Stimulated activated CD4-positive, alpha-beta T cell treated with anti-CD3 and anti-CD28 coated beads, Interleukin-4, amount 100 ng/mL, for 1 hour (primary cell): ENCODE data around the gene HBEGF.

Experiments used
- DNase-seq: peaks from one replicate; pipeline ENCODE4 v3.0.0-alpha.2; 2020

The HBEGF gene

DNA sequence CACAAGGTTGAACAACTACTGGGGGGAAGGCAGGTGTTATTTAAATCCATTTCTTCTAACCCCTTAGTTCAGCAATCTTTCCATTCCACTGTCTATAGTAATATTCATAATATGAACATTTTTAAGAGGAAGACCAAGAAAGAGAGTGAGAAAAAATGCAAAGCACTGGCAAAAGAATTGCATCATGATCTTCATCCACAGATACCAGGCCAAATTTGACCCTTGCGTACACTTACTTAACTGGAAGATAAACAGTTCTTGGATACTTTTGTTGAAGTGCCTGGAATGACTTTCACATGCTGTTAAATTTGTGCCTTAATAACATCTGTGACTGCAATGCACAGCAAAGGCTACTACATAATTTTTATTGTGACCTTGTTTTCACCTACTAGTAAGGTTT lies 45.3 kb downstream of the HBEGF start:
- DNase-seq = no peak

DNA sequence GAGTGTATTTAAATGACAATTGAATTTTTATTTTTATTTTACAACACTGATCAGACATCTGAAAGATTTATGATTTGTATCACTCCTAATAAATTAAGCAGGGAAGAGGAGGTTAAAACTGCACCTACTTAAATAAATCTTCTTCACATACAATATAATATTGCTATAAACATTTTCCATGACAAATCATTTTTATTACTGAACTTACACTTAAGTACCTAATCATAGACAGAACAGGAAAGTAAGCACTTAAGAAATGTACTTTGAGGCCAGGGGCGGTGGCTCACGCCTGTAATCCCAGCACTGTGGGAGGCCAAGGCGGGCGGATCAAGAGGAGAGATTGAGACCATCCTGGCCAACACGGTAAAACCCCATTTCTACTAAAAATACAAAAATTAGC lies 47.3 kb downstream of the HBEGF start:
- no peak for DNase-seq

DNA sequence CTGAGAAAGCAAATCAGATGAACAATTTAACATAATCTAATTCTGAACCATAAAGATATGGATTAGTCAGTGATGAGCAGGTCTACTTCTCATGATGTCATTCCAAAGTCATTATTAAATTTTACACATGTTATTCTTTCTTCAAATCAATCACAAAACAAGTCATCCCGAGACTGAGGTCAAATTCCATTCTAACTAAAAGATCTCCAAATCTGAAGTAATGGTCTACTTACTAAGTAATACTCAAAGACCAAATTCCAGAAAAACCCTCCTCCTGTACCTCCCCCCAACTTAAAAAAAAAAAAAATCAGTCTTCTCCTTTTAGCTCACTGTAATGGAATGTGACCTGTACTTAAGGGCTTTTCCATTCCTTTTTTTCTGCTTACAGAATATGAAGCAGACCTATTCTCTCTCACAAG lies 48.2 kb downstream of the HBEGF start:
- no peak for DNase-seq

DNA sequence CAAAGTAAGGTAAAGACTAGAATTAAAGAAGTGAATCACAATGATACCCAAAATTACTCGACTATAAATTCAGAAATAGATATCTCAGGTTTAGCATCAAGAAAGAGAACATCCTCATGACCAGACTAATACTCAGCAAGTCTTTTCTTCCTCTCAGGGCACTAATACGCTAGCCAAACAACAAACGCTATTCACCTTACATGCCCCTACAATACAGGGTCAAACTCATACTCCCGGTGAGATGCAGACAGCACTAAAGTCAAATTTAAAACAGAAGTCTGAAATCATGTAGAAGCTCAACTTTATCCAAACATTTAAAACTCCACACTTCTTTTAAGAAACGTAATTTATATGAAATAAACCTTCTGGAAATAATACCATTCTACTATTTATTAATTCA lies 49.1 kb downstream of the HBEGF start:
- DNase-seq = no peak

DNA sequence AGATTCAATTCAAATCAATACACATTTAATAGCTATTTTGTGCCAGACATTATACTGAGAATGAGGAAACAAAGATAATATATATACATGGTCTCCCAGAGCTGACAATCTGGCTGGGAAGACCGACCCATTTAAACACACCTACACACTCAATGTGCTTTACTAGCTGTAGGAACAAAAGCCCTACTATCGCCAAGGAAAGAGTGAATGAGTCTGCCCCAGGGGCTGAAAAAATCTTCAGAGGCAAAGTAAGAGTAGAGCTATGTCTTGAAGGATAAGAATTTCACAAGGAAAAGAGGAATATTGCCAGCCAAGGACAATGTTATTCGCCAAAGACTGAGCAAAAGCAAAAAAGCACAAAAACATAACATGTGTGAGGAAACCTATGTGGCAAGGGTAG lies 50.1 kb downstream of the HBEGF start:
- no peak for DNase-seq

DNA sequence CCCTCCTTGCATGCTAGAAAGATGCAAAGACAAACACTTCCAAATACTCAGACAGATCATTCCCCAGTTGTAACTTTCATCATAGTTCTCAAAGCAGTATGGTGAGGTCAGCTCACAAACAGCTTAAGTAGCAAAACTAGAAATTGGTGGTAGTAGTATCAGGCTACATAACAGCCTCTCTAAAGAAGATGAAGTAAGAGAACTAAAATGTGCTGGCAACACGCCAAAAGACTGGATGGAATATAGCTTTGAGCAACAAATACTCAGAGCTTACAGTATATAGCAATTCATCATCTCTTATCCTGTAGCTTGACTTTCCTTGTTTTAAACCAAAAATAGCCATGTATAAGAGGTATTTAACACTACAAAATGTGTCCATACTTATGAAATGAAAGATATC lies 51.0 kb downstream of the HBEGF start:
- no peak for DNase-seq

DNA sequence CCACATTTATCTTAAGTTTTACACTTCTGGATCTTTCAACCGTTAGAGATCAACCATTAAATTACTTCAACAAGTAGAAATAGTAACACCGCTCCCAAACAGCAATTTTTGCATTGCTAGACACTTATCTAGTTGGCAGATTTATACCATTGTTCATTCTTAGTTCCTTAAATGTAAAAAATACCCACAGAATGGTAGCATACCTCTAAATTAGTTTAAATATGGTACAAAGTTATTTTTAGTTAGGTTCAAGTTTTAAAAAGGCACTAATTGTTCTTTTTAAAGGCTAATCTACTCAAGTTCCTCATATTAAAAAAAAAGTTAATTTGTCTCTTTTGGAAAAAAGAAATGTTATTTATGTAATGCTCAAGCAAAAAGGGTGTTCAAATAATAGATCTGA lies 51.6 kb downstream of the HBEGF start:
- no peak for DNase-seq

DNA sequence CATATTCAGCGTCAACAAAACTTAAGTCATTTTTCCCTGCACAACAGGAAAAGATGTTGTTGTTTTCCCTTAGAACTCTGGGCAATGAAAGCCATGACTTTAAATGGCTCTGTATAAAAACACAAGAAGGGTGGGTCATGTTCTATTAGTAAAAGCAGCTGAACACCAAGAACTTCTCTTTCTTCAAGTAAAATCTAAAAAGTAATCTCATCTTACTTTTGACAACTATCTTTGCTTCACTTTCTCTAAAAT lies 52.6 kb downstream of the HBEGF start:
- DNase-seq = no peak

DNA sequence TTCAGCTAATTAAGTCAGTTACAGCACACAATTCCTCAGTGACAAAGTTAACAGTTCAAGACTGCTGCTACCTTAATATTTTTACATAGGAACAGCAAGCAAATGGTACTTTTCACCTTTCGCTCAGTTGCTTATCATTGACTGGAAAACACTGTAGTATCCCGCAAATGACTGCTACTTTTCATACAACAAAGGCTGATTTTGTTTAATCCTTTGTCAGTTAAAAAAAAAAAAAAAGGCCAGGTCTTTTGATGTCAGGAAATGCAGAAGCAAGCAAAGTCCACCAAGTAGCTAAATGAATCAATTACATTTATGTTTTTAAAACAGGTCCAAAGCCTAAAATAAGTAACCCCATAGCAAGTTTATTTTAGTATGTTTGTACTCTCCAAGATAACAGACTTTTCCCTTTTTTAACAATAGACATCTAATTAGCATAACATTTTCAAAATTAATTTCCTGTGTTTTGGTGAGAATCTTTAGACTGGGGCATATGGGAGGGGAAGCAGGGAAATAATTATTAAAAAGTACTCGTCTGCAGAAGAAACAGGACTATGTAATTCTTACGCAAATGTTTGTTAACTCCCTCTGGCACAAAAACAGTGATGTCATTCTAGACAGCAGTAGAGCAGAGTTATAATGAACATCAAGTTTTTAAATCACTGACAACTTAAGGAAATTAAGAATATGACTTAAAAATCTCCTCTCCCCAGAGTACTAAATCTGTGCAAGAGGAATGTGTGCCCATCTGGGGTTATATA lies 53.1 kb downstream of the HBEGF start:
- DNase-seq = no peak

DNA sequence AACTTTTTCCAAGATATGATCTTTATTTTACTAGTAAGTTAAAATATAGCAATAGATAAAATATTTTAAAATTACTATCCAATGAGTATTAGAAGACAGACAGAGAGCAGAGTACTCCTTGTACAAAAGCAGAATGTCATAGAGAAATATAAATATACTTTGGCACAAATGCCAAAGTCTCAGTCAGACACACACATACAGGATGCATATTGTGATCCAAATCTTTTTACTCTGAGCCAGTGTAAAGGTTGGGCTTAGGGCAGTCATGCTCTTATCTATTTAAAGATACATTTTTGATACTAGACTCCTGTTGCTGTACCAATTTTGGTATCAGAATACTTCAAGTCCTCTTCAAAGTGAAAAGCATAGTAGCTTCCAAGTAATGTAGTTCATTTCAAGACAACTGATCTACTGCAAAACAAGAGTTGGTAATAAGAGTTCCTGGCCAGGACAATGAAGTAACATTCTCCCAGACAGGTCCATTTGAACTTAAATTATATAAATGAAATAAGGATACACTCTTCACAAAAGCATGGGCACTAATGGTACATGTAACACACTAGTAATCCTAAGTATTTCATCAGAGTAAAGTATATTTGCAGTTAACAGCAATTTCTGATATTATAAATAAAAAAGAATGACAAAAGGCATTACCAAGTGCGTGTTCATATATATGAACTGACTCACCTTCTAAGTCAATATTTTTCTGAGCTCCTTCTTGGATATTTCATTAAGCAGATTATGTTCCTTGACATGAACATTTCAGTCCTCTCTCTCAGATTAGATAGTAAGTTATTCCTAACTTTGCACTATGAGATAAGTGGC lies 54.0 kb downstream of the HBEGF start:
- no peak for DNase-seq

DNA sequence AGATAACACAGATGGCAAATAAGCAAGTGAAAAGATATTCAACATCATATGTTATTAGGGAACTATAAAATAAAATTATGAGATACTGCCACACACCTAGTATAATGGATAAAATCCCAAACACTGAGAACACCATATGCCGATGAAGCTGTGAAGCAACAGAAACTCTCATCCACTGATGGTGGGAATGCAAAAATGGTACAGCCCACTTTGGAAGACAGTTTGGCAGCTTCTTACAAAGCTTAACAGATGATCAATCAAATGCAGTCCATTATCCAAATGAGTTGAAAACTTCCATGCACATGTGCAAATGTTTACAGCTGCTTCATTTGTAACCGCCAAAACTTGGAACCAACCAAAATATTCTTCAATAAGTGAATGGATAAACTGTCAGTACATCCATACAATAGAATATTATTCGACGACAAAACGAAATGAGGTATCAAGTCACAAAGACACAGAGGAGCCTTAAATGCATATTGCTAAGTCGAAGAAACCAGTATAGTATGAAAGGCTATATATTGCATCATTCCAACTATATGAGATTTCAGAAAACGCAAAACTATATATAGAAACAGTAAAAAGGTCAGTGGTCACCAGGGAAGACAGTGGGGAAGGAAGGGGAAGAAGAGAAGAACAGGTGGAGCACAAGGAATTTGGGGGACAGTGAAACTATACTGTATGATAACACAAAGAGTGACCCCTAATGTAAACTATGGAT lies 58.4 kb downstream of the HBEGF start:
- no peak for DNase-seq

DNA sequence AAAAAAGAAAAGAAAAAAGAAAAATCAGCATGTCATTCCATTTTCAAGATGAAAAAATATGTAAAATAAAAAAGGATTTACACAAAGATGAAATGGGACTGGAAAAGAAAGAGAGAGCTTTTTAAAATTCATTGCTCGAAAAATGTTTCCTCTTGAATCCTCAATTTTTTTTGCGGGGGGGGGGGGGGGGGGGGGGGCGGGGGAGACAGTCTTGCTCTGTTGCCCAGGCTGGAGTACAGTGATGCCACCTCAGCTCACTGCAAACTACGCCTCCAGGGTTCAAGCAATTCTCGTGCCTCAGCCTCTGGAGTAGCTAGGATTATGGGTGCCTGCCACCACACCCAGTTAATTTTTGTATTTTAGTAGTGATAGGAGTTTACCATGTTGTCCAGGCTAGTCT lies 60.0 kb downstream of the HBEGF start:
- DNase-seq = no peak

DNA sequence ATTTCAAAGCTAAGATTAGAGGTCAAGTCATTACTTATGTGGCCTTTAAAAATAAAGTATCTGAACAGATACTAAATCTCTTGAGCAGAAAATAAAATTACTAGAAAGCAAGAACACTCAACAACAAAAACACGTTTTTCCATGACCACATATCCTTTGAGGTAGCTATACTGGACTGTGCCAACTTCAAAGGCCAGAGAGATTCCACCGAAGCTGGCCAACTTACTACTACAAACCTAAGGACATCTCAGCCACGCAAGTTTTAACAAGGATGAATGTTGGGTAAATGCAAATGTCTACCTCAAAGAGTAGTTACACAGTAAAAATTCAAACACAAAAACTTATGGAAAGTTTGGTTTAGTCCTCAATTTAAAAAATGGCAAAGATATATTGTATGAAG lies 62.4 kb downstream of the HBEGF start:
- DNase-seq = no peak
